HepG2 (cell line): ENCODE data around the gene CCT4. TPM values are rescaled to one million over a fixed set of nuclear protein-coding genes. Genes with fewer than 3 reads are reported as not detected.

ENCODE experiments used
- AHR ChIP-seq: IDR thresholded peaks from 2 replicates; pipeline ENCODE4 v1.6.1; 2018; ENCODE audit warnings: missing genetic modification reagents, missing compliant biosample characterization
- ARID3A ChIP-seq: IDR thresholded peaks from 2 replicates; pipeline ENCODE4 v1.6.1; 2012; ENCODE audit warnings: low read depth, low read length, improper control_type of control experiment
- GABPB1 ChIP-seq: IDR thresholded peaks from 2 replicates; pipeline ENCODE4 v1.6.1; 2016; ENCODE audit warnings: mild to moderate bottlenecking, missing genetic modification reagents, moderate library complexity, missing compliant biosample characterization
- HNRNPL ChIP-seq: fragments of 200-400 bp; formaldehyde crosslinking; IDR thresholded peaks from 2 replicates; pipeline ENCODE4 v1.6.1; 2017; ENCODE audit warnings: mild to moderate bottlenecking, low read depth, low read length
- KDM2A ChIP-seq: sonication (generic); formaldehyde crosslinking; IDR thresholded peaks from 2 replicates; pipeline ENCODE4 v1.4.0; 2020; ENCODE audit warnings: low read depth, missing genetic modification reagents, borderline replicate concordance
- NR2F6 ChIP-seq, 2 experiments: IDR thresholded peaks; 2 replicates each; pipeline ENCODE4 v1.6.1; 2016; ENCODE audit warnings: antibody characterized with exemption in 1 of 2, mild to moderate bottlenecking in 1 of 2
- RFX3 ChIP-seq: IDR thresholded peaks from 2 replicates; pipeline ENCODE4 v1.6.1; 2016; ENCODE audit warnings: missing biosample characterization, missing genetic modification reagents
- SAFB2 ChIP-seq: sonication (generic); formaldehyde crosslinking; IDR thresholded peaks from 2 replicates; pipeline ENCODE4 v1.5.1; 2020; ENCODE audit warnings: missing genetic modification reagents, low read depth, mild to moderate bottlenecking, borderline replicate concordance
- ZBTB7B ChIP-seq: sonication (generic); formaldehyde crosslinking; IDR thresholded peaks from 2 replicates; pipeline ENCODE4 v1.4.0; 2020; ENCODE audit warnings: missing genetic modification reagents
- ZNF121 ChIP-seq: sonication (generic); formaldehyde crosslinking; IDR thresholded peaks from 2 replicates; pipeline ENCODE4 v1.5.0; 2020; ENCODE audit warnings: mild to moderate bottlenecking, missing genetic modification reagents
- ZNF160 ChIP-seq: sonication (generic); formaldehyde crosslinking; IDR thresholded peaks from 2 replicates; pipeline ENCODE4 v1.8.0; 2022; ENCODE audit warnings: mild to moderate bottlenecking, inconsistent platforms, missing genetic modification reagents
- ZNF317 ChIP-seq: sonication (generic); formaldehyde crosslinking; IDR thresholded peaks from 2 replicates; pipeline ENCODE4 v1.5.0; 2020; ENCODE audit warnings: mild to moderate bottlenecking, missing genetic modification reagents
- ZNF383 ChIP-seq: sonication (generic); formaldehyde crosslinking; IDR thresholded peaks from 2 replicates; pipeline ENCODE4 v1.4.0; 2020; ENCODE audit warnings: missing genetic modification reagents, mild to moderate bottlenecking, borderline replicate concordance
- ZNF616 ChIP-seq: sonication (generic); formaldehyde crosslinking; IDR thresholded peaks from 2 replicates; pipeline ENCODE4 v1.5.0; 2020; ENCODE audit warnings: low read depth, mild to moderate bottlenecking, missing genetic modification reagents
- polyA plus RNA-seq, 8 experiments: library from polyadenylated mRNA; depleted of rRNA in 3 of 8; stranded (reverse) in 7 of 8; unstranded in 1 of 8; fragments of >200 nt; fragmentation: Illumina TruSeq in 4 of 8; extraction: Trizol in 4 of 8; gene quantifications; 2 replicates each; pipeline versions ENCODE4 v1.2.1 to v1.2.3, GENCODE V29; 2011 to 2016; ENCODE audit warnings: low read depth in 4 of 8, missing spikeins in 1 of 8, mixed read lengths in 1 of 8; ENCODE audit not compliant: insufficient read depth in 1 of 8
- total RNA-seq, 5 experiments: library from RNA; depleted of rRNA; stranded (reverse); fragments of >200 nt; fragmentation: Illumina TruSeq; extraction: Trizol; gene quantifications; 2 replicates each; pipeline ENCODE4 v1.2.3, GENCODE V29; 2016; ENCODE audit warnings: low read depth in 1 of 5
- TF ChIP-seq, protein P1 (sequence below): sonication (generic); formaldehyde crosslinking; conservative IDR thresholded peaks from 2 replicates; pipeline ENCODE4 v1.4.0; 2020; ENCODE audit warnings: missing genetic modification reagents
- TF ChIP-seq, protein P2 (sequence below): sonication (generic); formaldehyde crosslinking; IDR thresholded peaks from 2 replicates; pipeline ENCODE4; 2020; ENCODE audit warnings: missing genetic modification reagents, mild to moderate bottlenecking, borderline replicate concordance
- TF ChIP-seq, protein P3 (sequence below): sonication (generic); formaldehyde crosslinking; IDR thresholded peaks from 2 replicates; pipeline ENCODE4 v1.5.1; 2020; ENCODE audit warnings: mild to moderate bottlenecking, missing genetic modification reagents, moderate library complexity
- TF ChIP-seq, protein P4 (sequence below): IDR thresholded peaks from 2 replicates; pipeline ENCODE4 v1.6.1; 2012; ENCODE audit warnings: inconsistent platforms

CCT4 gene
- total and polyA plus RNA-seq, 2 of the 13 experiments (the other 11 are each of a cell fraction or from before 2014, with no cell fraction given) = 138 to 340 TPM

DNA sequence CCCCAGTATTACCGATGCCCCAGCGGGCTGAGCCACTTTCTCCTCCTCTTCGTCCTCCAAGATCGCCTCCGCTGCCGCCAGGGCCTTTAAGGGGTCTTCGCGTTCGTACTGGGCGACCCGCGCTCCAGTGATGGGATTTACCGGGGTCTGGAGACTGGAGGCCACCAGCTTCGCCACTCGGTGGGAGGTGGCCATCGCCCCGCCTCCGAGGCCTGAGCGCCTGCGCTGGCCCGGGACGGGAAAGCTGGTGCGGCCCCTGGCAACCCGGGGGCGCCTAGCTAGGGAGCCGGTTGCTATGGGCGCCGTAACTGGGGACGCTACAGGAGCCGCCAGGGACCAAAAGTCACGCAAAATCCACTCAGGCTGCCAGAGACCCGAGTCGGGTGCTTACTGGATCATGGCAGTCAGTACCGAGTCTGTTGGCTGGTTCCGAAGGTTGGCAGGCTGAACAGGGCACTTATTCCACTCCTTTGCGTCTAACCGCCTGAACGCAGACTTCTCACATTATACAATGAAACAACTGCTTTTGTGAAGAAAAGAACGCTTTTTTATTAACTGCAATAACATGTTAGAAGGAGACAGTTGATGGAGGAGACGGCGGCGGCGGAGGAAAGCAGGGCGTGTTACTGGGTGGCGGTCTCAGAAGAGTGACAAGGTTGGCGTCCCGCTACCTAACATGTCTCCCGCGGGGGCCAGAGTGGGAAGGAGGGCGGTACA, 34.5 kb downstream of the CCT4 start, which contains the start of gene FAM161A (continued):
- TF ChIP-seq, protein P1, sequence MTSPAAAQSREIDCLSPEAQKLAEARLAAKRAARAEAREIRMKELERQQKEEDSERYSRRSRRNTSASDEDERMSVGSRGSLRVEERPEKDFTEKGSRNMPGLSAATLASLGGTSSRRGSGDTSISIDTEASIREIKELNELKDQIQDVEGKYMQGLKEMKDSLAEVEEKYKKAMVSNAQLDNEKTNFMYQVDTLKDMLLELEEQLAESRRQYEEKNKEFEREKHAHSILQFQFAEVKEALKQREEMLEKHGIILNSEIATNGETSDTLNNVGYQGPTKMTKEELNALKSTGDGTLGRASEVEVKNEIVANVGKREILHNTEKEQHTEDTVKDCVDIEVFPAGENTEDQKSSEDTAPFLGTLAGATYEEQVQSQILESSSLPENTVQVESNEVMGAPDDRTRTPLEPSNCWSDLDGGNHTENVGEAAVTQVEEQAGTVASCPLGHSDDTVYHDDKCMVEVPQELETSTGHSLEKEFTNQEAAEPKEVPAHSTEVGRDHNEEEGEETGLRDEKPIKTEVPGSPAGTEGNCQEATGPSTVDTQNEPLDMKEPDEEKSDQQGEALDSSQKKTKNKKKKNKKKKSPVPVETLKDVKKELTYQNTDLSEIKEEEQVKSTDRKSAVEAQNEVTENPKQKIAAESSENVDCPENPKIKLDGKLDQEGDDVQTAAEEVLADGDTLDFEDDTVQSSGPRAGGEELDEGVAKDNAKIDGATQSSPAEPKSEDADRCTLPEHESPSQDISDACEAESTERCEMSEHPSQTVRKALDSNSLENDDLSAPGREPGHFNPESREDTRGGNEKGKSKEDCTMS = no peak; the same call in 1 of the 2 replicates
- TF ChIP-seq, protein P2, sequence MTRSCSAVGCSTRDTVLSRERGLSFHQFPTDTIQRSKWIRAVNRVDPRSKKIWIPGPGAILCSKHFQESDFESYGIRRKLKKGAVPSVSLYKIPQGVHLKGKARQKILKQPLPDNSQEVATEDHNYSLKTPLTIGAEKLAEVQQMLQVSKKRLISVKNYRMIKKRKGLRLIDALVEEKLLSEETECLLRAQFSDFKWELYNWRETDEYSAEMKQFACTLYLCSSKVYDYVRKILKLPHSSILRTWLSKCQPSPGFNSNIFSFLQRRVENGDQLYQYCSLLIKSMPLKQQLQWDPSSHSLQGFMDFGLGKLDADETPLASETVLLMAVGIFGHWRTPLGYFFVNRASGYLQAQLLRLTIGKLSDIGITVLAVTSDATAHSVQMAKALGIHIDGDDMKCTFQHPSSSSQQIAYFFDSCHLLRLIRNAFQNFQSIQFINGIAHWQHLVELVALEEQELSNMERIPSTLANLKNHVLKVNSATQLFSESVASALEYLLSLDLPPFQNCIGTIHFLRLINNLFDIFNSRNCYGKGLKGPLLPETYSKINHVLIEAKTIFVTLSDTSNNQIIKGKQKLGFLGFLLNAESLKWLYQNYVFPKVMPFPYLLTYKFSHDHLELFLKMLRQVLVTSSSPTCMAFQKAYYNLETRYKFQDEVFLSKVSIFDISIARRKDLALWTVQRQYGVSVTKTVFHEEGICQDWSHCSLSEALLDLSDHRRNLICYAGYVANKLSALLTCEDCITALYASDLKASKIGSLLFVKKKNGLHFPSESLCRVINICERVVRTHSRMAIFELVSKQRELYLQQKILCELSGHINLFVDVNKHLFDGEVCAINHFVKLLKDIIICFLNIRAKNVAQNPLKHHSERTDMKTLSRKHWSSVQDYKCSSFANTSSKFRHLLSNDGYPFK (CRISPR knock-in tag) = peak; percentile 90; the same call in 1 of the 2 replicates
- TF ChIP-seq GABPB1 (CRISPR knock-in tag) (peak; percentile 76), ZBTB7B (CRISPR knock-in tag) (peak; percentile 79; the same call in 1 of the 2 replicates), ARID3A (no peak), AHR (CRISPR knock-in tag) (0 out of 2 replicates have a peak, but pooled peaks have one; percentile 36), ZNF616 (peak; percentile 37; the same call in 1 of the 2 replicates), HNRNPL (peak; percentile 65), RFX3 (CRISPR knock-in tag) (peak; percentile 99), ZNF121 (peak; percentile 58; the same call in 1 of the 2 replicates), ZNF160 (CRISPR knock-in tag) (peak; percentile 85; the same call in 1 of the 2 replicates), ZNF383 (CRISPR knock-in tag) (no peak), SAFB2 (CRISPR knock-in tag) (peak; percentile 84; the same call in 1 of the 2 replicates), KDM2A (CRISPR knock-in tag) (peak; percentile 57; the same call in 1 of the 2 replicates), NR2F6 (IDR thresholded peaks at IDR 0.05) (no peak), NR2F6 (CRISPR knock-in tag; IDR thresholded peaks at IDR 0.05) (peak; percentile 11; the same call in 1 of the 2 replicates), ZNF317 (CRISPR knock-in tag) (peak; percentile 75; the same call in 1 of the 2 replicates)
- TF ChIP-seq, protein P3, sequence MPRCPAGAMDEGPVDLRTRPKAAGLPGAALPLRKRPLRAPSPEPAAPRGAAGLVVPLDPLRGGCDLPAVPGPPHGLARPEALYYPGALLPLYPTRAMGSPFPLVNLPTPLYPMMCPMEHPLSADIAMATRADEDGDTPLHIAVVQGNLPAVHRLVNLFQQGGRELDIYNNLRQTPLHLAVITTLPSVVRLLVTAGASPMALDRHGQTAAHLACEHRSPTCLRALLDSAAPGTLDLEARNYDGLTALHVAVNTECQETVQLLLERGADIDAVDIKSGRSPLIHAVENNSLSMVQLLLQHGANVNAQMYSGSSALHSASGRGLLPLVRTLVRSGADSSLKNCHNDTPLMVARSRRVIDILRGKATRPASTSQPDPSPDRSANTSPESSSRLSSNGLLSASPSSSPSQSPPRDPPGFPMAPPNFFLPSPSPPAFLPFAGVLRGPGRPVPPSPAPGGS (CRISPR knock-in tag) = 0 out of 2 replicates have a peak, but pooled peaks have one; percentile 77
- TF ChIP-seq, protein P4, sequence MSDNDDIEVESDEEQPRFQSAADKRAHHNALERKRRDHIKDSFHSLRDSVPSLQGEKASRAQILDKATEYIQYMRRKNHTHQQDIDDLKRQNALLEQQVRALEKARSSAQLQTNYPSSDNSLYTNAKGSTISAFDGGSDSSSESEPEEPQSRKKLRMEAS = peak; percentile 78
